GM19455 (cell line): ENCODE data around the gene CAMK1G.

Source experiments
- ATAC-seq: cut with Tn5 transposase; IDR thresholded peaks from one replicate; pipeline ENCODE4 v1.9.1; 2021; ENCODE audit not compliant: unreplicated experiment

The CAMK1G gene

GRCh38 chr1:209598227-209598626, 14.7 kb downstream of the CAMK1G start:
- no peak for ATAC-seq

DNA sequence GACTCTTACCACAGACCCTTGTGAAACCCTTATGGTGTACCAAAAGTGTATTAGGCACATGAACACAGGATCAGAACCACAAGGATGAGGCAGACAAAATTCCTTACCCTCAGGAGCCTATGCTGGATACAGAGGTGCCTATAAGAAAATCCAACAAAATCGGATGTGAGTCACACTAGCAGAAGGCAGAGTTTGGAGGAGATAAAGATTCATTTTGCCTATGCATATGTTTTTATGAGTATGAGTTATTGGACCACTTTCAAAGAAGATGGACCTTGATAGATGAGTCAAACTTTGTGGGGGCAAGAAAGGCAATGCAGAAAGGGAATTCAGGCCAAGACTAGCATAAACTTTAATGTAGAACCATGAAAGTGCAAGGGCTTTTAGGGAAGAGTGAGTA, 17.0 kb downstream of the CAMK1G start:
- no peak for ATAC-seq

DNA sequence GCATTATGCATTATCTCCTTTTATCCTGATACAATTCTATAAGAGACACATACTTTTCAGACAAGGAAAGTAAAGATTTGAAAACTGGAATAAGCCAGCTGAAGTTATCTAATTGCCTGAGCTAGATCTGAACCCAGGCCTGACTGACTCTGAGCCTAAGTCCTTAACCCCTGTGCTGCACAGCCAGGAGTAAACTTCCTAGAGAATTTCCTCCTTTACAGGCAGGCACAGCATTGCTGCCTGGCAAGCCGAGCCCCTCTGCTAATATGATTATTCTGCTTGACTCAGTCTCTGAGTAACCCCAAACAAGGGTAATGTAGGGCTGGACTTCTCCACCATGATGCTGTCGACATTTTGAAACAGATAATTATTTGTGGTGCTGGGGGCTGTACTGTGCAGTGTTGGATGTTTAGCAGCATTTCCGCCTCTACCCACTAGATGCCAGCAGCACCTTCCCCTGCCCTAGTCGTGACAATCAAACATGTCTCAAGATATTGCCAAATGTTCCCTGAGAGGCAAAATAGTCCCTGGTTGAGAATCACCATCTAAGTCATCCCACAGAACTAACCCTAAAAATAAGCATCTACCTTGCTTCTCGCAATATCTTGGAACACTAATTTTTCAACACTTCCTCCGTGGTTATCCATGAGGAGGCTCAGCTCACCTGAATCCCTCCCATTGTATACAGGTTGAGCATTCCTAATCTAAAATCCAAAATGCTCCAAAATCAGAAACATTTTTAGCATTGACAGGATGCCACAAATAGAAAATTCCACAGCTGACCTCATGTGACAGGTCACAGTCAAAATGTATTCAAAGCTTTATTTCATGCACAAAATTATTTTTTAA, 18.5 kb downstream of the CAMK1G start:
- ATAC-seq: peak; percentile 77

GRCh38 chr1:209603877-209604276, 20.4 kb downstream of the CAMK1G start:
- no peak for ATAC-seq

GRCh38 chr1:209607102-209607794, 23.7 kb downstream of the CAMK1G start:
- peak; percentile 71 for ATAC-seq

DNA sequence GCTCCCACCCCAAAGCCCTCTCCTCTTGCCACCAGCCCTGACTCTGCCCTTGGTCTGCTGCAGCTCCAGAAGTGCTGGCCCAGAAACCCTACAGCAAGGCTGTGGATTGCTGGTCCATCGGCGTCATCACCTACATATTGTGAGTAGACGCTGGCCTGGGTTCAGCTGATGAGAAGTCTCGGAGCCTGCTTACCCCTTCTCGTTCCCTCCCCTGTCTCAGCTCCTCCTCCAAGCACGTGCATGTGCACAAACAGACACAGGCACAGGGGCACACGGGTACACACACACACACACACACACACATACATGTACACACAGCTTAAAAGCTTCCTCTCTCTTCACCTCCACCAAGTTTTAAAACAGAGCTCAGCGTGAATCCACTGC, 24.3 kb downstream of the CAMK1G start:
- ATAC-seq: peak; percentile 15

DNA sequence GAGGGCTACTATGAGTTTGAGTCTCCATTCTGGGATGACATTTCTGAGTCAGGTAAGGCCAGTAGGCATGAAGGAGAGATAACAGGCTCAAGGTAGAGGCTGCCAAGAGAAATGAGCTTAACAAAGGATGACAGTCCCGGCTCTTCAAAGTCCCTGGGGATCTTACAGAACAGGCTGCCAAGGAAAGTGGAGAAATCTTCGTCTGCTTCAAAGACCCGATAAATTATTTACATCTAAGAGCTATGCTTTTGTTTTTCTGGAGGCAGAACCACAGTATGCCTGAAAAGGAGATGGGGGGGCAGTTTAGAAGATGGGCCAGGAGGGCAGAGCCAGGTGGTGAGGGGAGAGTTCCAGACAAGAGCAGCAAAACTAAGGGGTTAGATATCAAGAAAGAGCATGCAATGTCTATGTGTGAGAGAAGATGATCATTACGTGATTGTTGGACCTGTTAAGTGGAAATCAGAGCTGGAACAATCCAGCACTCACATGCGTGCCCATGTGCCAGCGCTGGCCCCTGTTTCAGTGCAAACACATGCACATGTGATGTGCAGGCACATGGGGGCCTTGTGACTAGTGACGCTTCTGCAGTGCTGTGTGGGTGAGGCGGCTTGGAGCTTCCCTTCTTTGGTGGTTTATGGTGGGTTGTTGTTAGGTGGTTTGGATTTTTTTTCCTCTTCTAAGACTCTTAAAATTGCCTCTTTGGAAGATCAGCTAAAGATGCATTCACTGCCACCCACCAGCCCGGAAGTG, 25.7 kb downstream of the CAMK1G start:
- no peak for ATAC-seq

GRCh38 chr1:209609791-209610630, 26.5 kb downstream of the CAMK1G start:
- no peak for ATAC-seq

DNA sequence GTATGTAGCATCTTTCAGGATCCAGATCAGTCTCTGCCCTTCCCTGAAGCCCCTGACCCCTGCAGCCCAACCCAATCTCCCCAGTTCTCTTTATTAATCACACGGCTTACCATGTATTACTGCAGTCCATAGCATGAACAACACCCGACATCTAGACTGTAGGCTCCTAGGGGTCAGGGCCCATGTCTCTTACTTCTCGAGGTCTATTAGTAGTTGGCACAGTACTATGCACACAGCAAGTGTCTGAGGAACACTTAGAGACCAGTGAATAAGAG, 27.1 kb downstream of the CAMK1G start:
- no peak for ATAC-seq

GRCh38 chr1:209611771-209612570, 28.5 kb downstream of the CAMK1G start:
- no peak for ATAC-seq

DNA sequence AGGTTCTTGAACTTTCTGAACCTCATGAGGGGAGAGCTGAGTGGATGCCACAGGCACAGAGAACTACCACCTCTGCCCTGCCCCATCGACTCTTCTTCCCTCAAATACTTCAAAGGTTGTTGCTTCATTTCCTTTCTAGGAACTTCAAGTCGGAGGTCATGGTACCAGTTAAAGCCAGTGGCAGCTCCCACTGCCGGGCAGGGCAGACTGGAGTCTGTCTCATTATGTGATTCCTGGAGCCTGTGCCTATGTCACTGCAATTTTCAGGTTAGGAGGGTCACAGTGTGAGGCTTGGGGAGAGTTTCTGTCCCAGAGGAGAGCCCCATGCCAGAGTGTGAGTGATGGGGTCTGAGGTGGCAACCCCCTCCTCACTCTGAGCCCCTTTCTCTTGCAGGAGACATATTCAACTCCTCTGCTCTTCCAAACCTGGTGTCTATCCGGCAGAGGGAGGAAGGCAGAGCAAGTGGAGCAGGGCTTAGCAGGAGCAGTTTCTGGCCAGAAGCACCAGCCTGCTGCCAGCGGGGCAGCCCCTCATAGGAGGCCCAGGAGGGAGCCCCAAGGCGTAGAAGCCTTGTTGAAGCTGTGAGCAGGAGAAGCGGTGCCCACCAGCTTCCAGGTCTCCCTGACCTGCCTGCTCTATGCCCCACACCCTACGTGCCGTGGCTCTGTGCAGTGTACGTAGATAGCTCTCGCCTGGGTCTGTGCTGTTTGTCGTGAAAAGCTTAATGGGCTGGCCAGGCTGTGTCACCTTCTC, 29.3 kb downstream of the CAMK1G start:
- ATAC-seq: no peak

GRCh38 chr1:209613400-209614150, 30.1 kb downstream of the CAMK1G start:
- no peak for ATAC-seq

GRCh38 chr1:209614151-209614420, 30.6 kb downstream of the CAMK1G start:
- ATAC-seq: no peak

- no peak for ATAC-seq
These were observed 31.4 kb downstream of the CAMK1G start for GRCh38 chr1:209614906-209615305.

DNA sequence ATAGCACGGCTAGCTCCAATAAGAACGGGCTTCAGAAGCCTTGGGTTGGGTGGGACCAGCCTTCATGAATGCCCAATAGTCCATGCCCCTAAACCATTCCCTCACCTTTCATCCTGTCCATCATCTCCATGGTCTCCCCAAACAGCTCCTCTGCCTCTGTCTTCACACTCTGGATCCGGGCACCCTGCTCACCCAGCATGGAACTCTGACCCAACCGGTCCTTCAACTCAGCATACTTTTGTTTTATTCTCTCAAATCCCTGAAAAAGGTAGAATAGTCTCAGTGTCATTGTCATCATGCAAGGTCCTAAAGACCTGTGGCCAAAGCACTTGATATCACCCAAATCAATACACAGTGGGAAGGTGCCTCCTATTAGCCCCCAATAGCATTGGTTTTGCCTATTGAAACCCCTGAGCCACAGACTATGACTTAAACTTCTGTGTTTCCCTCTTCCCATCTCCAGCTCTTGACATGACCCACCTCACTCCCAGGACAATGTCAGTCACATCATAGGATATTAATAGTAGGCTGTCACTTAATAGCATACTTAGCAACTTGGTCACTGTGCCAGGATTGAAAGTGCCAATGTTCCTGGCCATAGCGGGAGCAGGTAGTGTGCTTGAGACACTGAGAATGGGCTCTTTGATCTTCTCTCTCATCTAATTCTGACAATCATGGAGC, 33.0 kb downstream of the CAMK1G start:
- ATAC-seq: no peak

- no peak for ATAC-seq
These were observed 33.6 kb downstream of the CAMK1G start for GRCh38 chr1:209617047-209617673.

- ATAC-seq: no peak
These were observed 34.2 kb downstream of the CAMK1G start for GRCh38 chr1:209617755-209618154.

- ATAC-seq: no peak
These were observed 34.8 kb downstream of the CAMK1G start for GRCh38 chr1:209618291-209618690.
